ENCODE results near the gene NDFIP2. TPM values are rescaled to one million over a fixed set of nuclear protein-coding genes. Genes with fewer than 3 reads are reported as not detected.

The NDFIP2 gene
- total RNA-seq, 1 experiment from 2014 or later, result 49.6 TPM

DNA sequence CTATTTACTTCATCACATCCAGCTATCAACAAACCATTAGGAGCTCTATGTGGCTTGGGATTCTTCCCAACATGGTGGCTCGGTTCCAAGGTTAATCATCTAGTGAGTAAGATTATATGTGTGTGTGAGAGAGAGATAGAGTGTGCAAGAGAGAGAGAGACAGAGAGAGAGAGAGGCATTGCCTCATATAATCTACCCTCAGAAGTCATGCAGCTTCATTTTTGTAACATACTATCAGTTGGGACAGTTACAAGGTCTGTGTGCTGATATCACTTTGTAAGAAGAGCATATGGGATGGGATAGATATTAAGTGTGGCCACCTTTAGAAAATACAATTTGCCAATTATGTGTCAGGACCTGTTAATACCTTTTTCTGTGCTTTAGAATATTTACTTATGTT, 104.1 kb downstream of the NDFIP2 start:
- RAD21 ChIA-PET (ENCODE audit: low non-redundant PET in 1 of 2, low total read pairs in 2 of 2, uncharacterized antibody in 2 of 2, unreplicated experiment in 2 of 2), result no interaction called here
- no peak for ATAC-seq
- H3K4me3 ChIP-seq (replicated peaks in 1 of 2; ENCODE audit: low read depth in 1 of 2, low read length in 2 of 2), result no peak overlapping the region

More for the DNA sequence above, 104.1 kb downstream of the NDFIP2 start:
- Histone ChIP-seq H3K27ac (ENCODE audit: low read depth, low read length) (no peak overlapping the region), H3K9me3 (ENCODE audit: control insufficient read depth in 1 of 2, insufficient read depth in 1 of 2, low read depth in 1 of 2, low read length in 2 of 2) (no peaks in the 10 kb centered on the region), H3K27me3 (ENCODE audit: insufficient read depth, low read length) (no peaks in the 10 kb centered on the region), H3K9ac (ENCODE audit: low read length) (no peak overlapping the region), H3K36me3 (ENCODE audit: control insufficient read depth in 1 of 2, insufficient read depth in 2 of 2, low read length in 2 of 2) (no peaks in the 10 kb centered on the region), H3K4me1 (ENCODE audit: control insufficient read depth in 1 of 2, insufficient read depth in 2 of 2, low read length in 2 of 2) (peaks cover 4 to 10% of the 10 kb centered on the region in 2 experiments; a peak in 3 of 4 replicates), H3K79me2 (ENCODE audit: insufficient read depth, low read length) (no peaks in the 10 kb centered on the region), H3K4me2 (ENCODE audit: low read length) (no peak overlapping the region), H4K20me1 (ENCODE audit: insufficient read depth) (no peaks in the 10 kb centered on the region), H3K9me2 (ENCODE audit: insufficient read depth) (no peaks in the 10 kb centered on the region), H2AFZ (ENCODE audit: low read depth, low read length, poor library complexity, severe bottlenecking) (no peak overlapping the region)
- ChIA-PET CTCF (no interaction called here), POLR2A (no interaction called here)
- TF ChIP-seq, protein P1, sequence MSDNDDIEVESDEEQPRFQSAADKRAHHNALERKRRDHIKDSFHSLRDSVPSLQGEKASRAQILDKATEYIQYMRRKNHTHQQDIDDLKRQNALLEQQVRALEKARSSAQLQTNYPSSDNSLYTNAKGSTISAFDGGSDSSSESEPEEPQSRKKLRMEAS (IDR thresholded peaks at IDR 0.05), result no peak
- TF ChIP-seq SP1 (IDR thresholded peaks at IDR 0.05; ENCODE audit: low read depth), result no peak
- TF ChIP-seq TCF7L2 (IDR thresholded peaks at IDR 0.05; ENCODE audit: borderline replicate concordance, extremely low read depth, insufficient read depth, insufficient read length), result no peak
- TF ChIP-seq ELF1 (IDR thresholded peaks at IDR 0.05; ENCODE audit: borderline replicate concordance, low read depth), result no peak
- TF ChIP-seq POLR2A (IDR thresholded peaks at IDR 0.05; ENCODE audit: borderline replicate concordance, extremely low read depth, insufficient read depth, insufficient read length), result no peak
- TF ChIP-seq EZH2phosphoT487 (IDR thresholded peaks at IDR 0.05; ENCODE audit: borderline replicate concordance), result no peak
- TF ChIP-seq EGR1 (IDR thresholded peaks at IDR 0.05; ENCODE audit: low read depth), result no peak
- TF ChIP-seq ZNF274 (IDR thresholded peaks at IDR 0.05; ENCODE audit: low read depth, low read length), result no peak
- TF ChIP-seq ZFX (IDR thresholded peaks at IDR 0.05), result no peak
- TF ChIP-seq SIN3A (IDR thresholded peaks at IDR 0.05; ENCODE audit: low read depth), result no peak
- TF ChIP-seq, protein P2, sequence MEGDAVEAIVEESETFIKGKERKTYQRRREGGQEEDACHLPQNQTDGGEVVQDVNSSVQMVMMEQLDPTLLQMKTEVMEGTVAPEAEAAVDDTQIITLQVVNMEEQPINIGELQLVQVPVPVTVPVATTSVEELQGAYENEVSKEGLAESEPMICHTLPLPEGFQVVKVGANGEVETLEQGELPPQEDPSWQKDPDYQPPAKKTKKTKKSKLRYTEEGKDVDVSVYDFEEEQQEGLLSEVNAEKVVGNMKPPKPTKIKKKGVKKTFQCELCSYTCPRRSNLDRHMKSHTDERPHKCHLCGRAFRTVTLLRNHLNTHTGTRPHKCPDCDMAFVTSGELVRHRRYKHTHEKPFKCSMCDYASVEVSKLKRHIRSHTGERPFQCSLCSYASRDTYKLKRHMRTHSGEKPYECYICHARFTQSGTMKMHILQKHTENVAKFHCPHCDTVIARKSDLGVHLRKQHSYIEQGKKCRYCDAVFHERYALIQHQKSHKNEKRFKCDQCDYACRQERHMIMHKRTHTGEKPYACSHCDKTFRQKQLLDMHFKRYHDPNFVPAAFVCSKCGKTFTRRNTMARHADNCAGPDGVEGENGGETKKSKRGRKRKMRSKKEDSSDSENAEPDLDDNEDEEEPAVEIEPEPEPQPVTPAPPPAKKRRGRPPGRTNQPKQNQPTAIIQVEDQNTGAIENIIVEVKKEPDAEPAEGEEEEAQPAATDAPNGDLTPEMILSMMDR (IDR thresholded peaks at IDR 0.05 in 2 of 3, conservative IDR thresholded peaks at IDR 0.05 in 1 of 3; ENCODE audit: borderline replicate concordance in 1 of 3, insufficient read depth in 1 of 3, low read depth in 2 of 3, low read length in 2 of 3), result no peak
- TF ChIP-seq YY1 (IDR thresholded peaks at IDR 0.05; ENCODE audit: extremely low read depth, insufficient replicate concordance, low read depth, low read length), result no peak
- TF ChIP-seq FOSL1 (IDR thresholded peaks at IDR 0.05; ENCODE audit: low read depth), result no peak
- no peak for TF ChIP-seq EZH2 (IDR thresholded peaks at IDR 0.05)
- TF ChIP-seq RAD21 (IDR thresholded peaks at IDR 0.05; ENCODE audit: low read depth), result no peak
- no peak for TF ChIP-seq POLR2AphosphoS5 (IDR thresholded peaks at IDR 0.05; ENCODE audit: low read depth, low read length)
- BruUV-seq (replicated peaks), result no TSS peak
- no peak for DNase-seq (ENCODE audit: low read depth, low spot score)
- intact Hi-C loops (cut with micrococcal nuclease), result no loop called here

Measured in HCT116 (cell line).